Gastrocnemius medialis (tissue), 4 donors: ENCODE data around the gene KLF15. TPM values are rescaled to one million over a fixed set of nuclear protein-coding genes. Genes with fewer than 3 reads are reported as not detected.

Experiments used
- ATAC-seq, 2 donors: fragments of 150-250 bp; one replicate each; pipeline ENCODE4 v1.9.1; 2016
- DNase-seq, 2 donors: peaks; one replicate each; pipeline ENCODE4 v3.0.0-alpha.2; 2019
- H3K27ac ChIP-seq, 4 donors: fragments of 200-600 bp; sonication (generic); 1 replicate in 1 of 4; 2 replicates in 3 of 4; pipeline ENCODE4 v1.5.1; 2016 to 2018; ENCODE audit warnings: mild to moderate bottlenecking in 2 of 4, moderate library complexity in 1 of 4
- H3K27me3 ChIP-seq, 3 donors: fragments of 200-600 bp; sonication (generic) in 2 of 3; 1 replicate in 1 of 3; 2 replicates in 2 of 3; pipeline versions ENCODE4 v1.5.1 to v1.6.0; 2016 to 2019; ENCODE audit warnings: mild to moderate bottlenecking in 1 of 3, moderate library complexity in 1 of 3
- H3K36me3 ChIP-seq, 2 donors: fragments of 200-600 bp; sonication (generic) in 1 of 2; one replicate each; pipeline ENCODE4 v1.5.1; 2017 to 2018
- H3K4me1 ChIP-seq, 2 donors: fragments of 200-600 bp; sonication (generic) in 1 of 2; one replicate each; pipeline ENCODE4 v1.5.1; 2016 to 2017; ENCODE audit warnings: mild to moderate bottlenecking in 2 of 2
- H3K4me3 ChIP-seq, 4 donors: fragments of 200-600 bp; sonication (generic) in 3 of 4; 1 replicate in 1 of 4; 2 replicates in 3 of 4; pipeline ENCODE4 v1.5.1; 2016 to 2019; ENCODE audit warnings: mild to moderate bottlenecking in 2 of 4
- H3K9me3 ChIP-seq, 3 donors: fragments of 200-600 bp; sonication (generic) in 2 of 3; 1 replicate in 1 of 3; 2 replicates in 2 of 3; pipeline ENCODE4 v1.5.1; 2016 to 2019
- CTCF ChIP-seq, 5 experiments: fragments of 450-650 bp in 3 of 5; fragments of 200-600 bp in 2 of 5; sonication (generic) in 2 of 5; IDR thresholded peaks in 4 of 5; conservative IDR thresholded peaks in 1 of 5; 1 replicate in 4 of 5; 2 replicates in 1 of 5; pipeline ENCODE4 v1.5.1; 2016 to 2019; ENCODE audit warnings: antibody characterized with exemption in 5 of 5, mild to moderate bottlenecking in 3 of 5, moderate library complexity in 3 of 5
- POLR2A ChIP-seq, 2 donors: fragments of 450-650 bp; IDR thresholded peaks; one replicate each; pipeline ENCODE4 v1.6.1; 2017; ENCODE audit warnings: antibody characterized with exemption in 2 of 2, mild to moderate bottlenecking in 2 of 2, moderate library complexity in 2 of 2
- in situ Hi-C, 4 donors: fragments of 200-750 bp; cut with MboI; loops; one replicate each; pipeline versions ENCODE4 v1.15.0 to v1.8.0; 2017; ENCODE audit warnings: low sequenced_read_pairs in 4 of 4
- intact Hi-C: fragments of 100-400 bp; cut with DNase I; formaldehyde crosslinking; loops from one replicate; pipeline ENCODE4 v1.15.1; 2023; ENCODE audit warnings: low total_unique reads
- total RNA-seq, 4 donors: library from RNA; depleted of rRNA; stranded (reverse); fragments of >200 nt; gene quantifications; one replicate each; pipeline versions ENCODE4 v1.1.0 to v1.2.3, GENCODE V29; 2016

The KLF15 gene
- total RNA-seq, 4 donors from 2014 or later = 75.1 to 157 (median 106) TPM

GRCh38 chr3:126342991-126343648 lies 14.1 kb downstream of the KLF15 start:
- Histone ChIP-seq H3K36me3 (no peaks in the 10 kb centered on the region), H3K9me3 (no peaks in the 10 kb centered on the region), H3K27ac (peak overlapping the region in 2 of 4 donors; percentile 37 to 99), H3K4me3 (no peak overlapping the region), H3K27me3 (no peaks in the 10 kb centered on the region), H3K4me1 (peaks cover 27 to 47% of the 10 kb centered on the region in 2 donors)
- ATAC-seq = no peak
- in situ Hi-C loops (no loop called here), intact Hi-C loops (no loop called here)
- peak; percentile 2 to 14 for DNase-seq
- TF ChIP-seq CTCF (IDR thresholded peaks at IDR 0.05 in 4 of 5, conservative IDR thresholded peaks at IDR 0.05 in 1 of 5) (no peak), POLR2A (IDR thresholded peaks at IDR 0.05) (no peak)

- intact Hi-C loops = no loop called here
- H3K36me3 ChIP-seq = no peaks in the 10 kb centered on the region
Observed at GRCh38 chr3:126342211-126342610, 15.0 kb downstream of the KLF15 start.

DNA sequence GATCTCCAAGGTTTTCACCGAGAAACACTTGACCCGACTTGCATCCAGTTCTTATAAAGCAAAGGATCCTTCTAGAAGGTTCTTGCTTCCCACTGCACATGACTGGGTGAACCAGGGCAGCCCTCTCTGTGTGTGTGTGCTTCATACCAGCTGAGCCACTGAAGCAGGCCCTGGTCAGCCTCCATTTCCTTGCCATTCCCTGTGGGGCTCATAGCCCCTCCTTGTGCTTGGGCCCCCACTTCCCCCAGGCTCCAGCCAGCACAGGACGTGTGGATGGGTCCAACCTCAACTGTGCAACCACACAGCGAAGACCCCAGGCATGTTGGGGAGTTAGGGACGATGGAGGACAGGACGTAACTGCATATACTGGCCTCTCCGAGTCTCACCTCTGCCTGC lies 15.5 kb downstream of the KLF15 start:
- H3K27ac ChIP-seq = peak overlapping the region in 1 of 4 donors; percentile 14
- H3K4me3 ChIP-seq = no peak overlapping the region
- in situ Hi-C loops (no loop called here), intact Hi-C loops (no loop called here)
- ATAC-seq (no peak), DNase-seq (no peak)
- no peak for TF ChIP-seq CTCF (IDR thresholded peaks at IDR 0.05 in 4 of 5, conservative IDR thresholded peaks at IDR 0.05 in 1 of 5)
- no peak for TF ChIP-seq POLR2A (IDR thresholded peaks at IDR 0.05)
- peaks cover 15 to 33% of the 10 kb centered on the region in 2 donors for H3K4me1 ChIP-seq
- H3K27me3 ChIP-seq = no peaks in the 10 kb centered on the region
- H3K9me3 ChIP-seq = no peaks in the 10 kb centered on the region
- H3K36me3 ChIP-seq = no peaks in the 10 kb centered on the region

More at GRCh38 chr3:126342211-126342610, 15.0 kb downstream of the KLF15 start:
- H3K27me3 ChIP-seq = no peaks in the 10 kb centered on the region
- peak overlapping the region in 1 of 4 donors; percentile 14 for H3K27ac ChIP-seq
- in situ Hi-C loops = no loop called here
- H3K4me3 ChIP-seq = no peak overlapping the region
- ATAC-seq = no peak
- peaks cover 18 to 38% of the 10 kb centered on the region in 2 donors for H3K4me1 ChIP-seq
- no peak for DNase-seq
- no peak for TF ChIP-seq POLR2A (IDR thresholded peaks at IDR 0.05)
- no peak for TF ChIP-seq CTCF (IDR thresholded peaks at IDR 0.05 in 4 of 5, conservative IDR thresholded peaks at IDR 0.05 in 1 of 5)
- no peaks in the 10 kb centered on the region for H3K9me3 ChIP-seq

DNA sequence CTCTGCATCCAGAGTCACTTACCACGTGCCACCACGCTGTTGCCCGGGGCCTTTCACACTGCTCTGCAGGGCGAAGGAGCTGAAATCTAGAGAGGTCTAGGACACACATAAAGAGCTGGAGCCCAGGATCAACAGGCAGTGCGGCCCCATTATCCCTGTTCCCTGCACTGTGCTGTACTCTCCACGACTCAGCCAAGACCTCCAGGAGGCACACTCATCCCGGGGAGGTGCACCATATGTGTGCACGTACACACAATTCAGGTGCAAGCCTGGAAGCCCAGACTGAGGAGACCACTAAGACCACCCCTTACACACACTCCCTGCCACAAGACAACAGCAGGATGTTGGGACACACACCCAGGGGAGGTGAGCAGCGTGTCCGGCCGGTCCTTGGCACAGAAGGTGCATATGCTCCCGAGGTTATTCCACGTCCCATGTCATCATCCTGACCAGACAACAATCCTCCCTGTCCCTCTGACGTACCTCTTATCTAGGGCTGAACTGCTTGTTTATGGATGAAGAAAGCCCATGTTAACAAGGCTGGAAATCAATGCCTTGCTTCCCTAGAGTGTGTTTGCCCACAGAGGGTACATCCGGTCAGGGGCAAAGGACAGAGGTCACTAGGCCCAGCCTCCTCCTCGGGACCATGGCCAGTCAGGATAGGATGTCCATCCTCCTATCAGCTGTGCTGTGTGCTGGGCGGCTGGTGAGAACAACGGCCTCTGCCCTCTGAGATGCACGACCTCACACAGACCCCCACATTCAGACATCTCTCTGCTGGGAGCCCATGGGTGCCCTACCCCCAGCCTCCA lies 16.1 kb downstream of the KLF15 start:
- no peak overlapping the region for H3K4me3 ChIP-seq
- ATAC-seq (no peak), DNase-seq (peak in 1 of 2 donors; percentile 15)

More for the DNA sequence above, 16.1 kb downstream of the KLF15 start:
- in situ Hi-C loops (no loop called here), intact Hi-C loops (no loop called here)
- no peaks in the 10 kb centered on the region for H3K9me3 ChIP-seq
- no peak for TF ChIP-seq POLR2A (IDR thresholded peaks at IDR 0.05)
- TF ChIP-seq CTCF (IDR thresholded peaks at IDR 0.05 in 4 of 5, conservative IDR thresholded peaks at IDR 0.05 in 1 of 5) = no peak
- H3K4me1 ChIP-seq = peaks cover 9 to 27% of the 10 kb centered on the region in 2 donors
- no peaks in the 10 kb centered on the region for H3K27me3 ChIP-seq
- H3K27ac ChIP-seq = no peak overlapping the region
- no peaks in the 10 kb centered on the region for H3K36me3 ChIP-seq
